A549 treated with AZD9567 at 1 μM for 4 hours (cell line): ENCODE measurements around the gene OR6C65. TPM values are rescaled to one million over a fixed set of nuclear protein-coding genes. Genes with fewer than 3 reads are reported as not detected.

Experiments used
- total RNA-seq: library from RNA; stranded (reverse); fragments of 200-300 nt; extraction: Qiagen RNA extraction; gene quantifications from 5 replicates; pipeline ENCODE4 v1.2.3, GENCODE V29; 2022; ENCODE audit not compliant: insufficient read depth

OR6C65 gene
- not detected in 5 replicates for total RNA-seq

GRCh38 chr12:55400229-55400628 lies at the start of gene OR6C65:
Gene OR6C65, plus strand, starts transcription at chr12:55400529. Its CDS starts 0 bp downstream, at chr12:55400529.

GRCh38 chr12:55362675-55363074 lies 37.7 kb upstream of the OR6C65 start, which contains the start of gene OR6C75:
Gene OR6C75, plus strand, starts transcription at chr12:55362975. Its CDS starts 2,136 bp downstream, at chr12:55365111.

GRCh38 chr12:55425954-55426353 lies 25.6 kb downstream of the OR6C65 start, which contains the start of gene OR6C76:
Gene OR6C76, plus strand, starts transcription at chr12:55426254. Its CDS starts 0 bp downstream, at chr12:55426254.

GRCh38 chr12:55443776-55444175 lies 43.4 kb downstream of the OR6C65 start, which contains the start of gene OR6C2:
Gene OR6C2, plus strand, starts transcription at chr12:55444076. Its CDS starts 8,138 bp downstream, at chr12:55452214.

Other genes starting within 250 kb of the OR6C65 start
- not detected in 5 replicates for gene OR10A7, start 179.5 kb upstream of the OR6C65 start, total RNA-seq
- not detected in 5 replicates for gene OR6C74, start 155.9 kb upstream of the OR6C65 start, total RNA-seq
- gene OR6C6, start 104.0 kb upstream of the OR6C65 start, total RNA-seq, result not detected in 5 replicates
- not detected in 5 replicates for gene OR6C1, start 86.2 kb upstream of the OR6C65 start, total RNA-seq
- gene OR6C3, start 69.8 kb upstream of the OR6C65 start, total RNA-seq, result not detected in 5 replicates
- not detected in 5 replicates for gene OR6C75, start 37.6 kb upstream of the OR6C65 start, total RNA-seq
- gene OR6C76, start 25.7 kb downstream of the OR6C65 start, total RNA-seq, result not detected in 5 replicates
- not detected in 5 replicates for gene OR6C2, start 43.5 kb downstream of the OR6C65 start, total RNA-seq
- not detected in 5 replicates for gene OR6C70, start 69.6 kb downstream of the OR6C65 start, total RNA-seq
- not detected in 5 replicates for gene OR6C68, start 91.8 kb downstream of the OR6C65 start, total RNA-seq
- not detected in 5 replicates for gene OR6C4, start 149.1 kb downstream of the OR6C65 start, total RNA-seq
- gene OR2AP1, start 171.9 kb downstream of the OR6C65 start, total RNA-seq, result not detected in 5 replicates
- gene OR10P1, start 236.4 kb downstream of the OR6C65 start, total RNA-seq, result not detected in 5 replicates